ENCODE results near the gene ARVCF.
A peak's percentile ranks its signal among the peaks of the same experiment; 100 is the strongest.

Gene ARVCF, protein sequence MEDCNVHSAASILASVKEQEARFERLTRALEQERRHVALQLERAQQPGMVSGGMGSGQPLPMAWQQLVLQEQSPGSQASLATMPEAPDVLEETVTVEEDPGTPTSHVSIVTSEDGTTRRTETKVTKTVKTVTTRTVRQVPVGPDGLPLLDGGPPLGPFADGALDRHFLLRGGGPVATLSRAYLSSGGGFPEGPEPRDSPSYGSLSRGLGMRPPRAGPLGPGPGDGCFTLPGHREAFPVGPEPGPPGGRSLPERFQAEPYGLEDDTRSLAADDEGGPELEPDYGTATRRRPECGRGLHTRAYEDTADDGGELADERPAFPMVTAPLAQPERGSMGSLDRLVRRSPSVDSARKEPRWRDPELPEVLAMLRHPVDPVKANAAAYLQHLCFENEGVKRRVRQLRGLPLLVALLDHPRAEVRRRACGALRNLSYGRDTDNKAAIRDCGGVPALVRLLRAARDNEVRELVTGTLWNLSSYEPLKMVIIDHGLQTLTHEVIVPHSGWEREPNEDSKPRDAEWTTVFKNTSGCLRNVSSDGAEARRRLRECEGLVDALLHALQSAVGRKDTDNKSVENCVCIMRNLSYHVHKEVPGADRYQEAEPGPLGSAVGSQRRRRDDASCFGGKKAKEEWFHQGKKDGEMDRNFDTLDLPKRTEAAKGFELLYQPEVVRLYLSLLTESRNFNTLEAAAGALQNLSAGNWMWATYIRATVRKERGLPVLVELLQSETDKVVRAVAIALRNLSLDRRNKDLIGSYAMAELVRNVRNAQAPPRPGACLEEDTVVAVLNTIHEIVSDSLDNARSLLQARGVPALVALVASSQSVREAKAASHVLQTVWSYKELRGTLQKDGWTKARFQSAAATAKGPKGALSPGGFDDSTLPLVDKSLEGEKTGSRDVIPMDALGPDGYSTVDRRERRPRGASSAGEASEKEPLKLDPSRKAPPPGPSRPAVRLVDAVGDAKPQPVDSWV

GRCh38 chr22:20016734-20017621, at the start of gene ARVCF:
TSS of gene ARVCF (minus strand) at chr22:20016823. CDS start at chr22:19990794, 26,029 bp downstream.
- peak; percentile 72 for DNase-seq (ENCODE audit: low read depth)

GRCh38 chr22:20065896-20066616, 49.4 kb upstream of the ARVCF start:
- no peak for DNase-seq (ENCODE audit: low read depth)

DNA sequence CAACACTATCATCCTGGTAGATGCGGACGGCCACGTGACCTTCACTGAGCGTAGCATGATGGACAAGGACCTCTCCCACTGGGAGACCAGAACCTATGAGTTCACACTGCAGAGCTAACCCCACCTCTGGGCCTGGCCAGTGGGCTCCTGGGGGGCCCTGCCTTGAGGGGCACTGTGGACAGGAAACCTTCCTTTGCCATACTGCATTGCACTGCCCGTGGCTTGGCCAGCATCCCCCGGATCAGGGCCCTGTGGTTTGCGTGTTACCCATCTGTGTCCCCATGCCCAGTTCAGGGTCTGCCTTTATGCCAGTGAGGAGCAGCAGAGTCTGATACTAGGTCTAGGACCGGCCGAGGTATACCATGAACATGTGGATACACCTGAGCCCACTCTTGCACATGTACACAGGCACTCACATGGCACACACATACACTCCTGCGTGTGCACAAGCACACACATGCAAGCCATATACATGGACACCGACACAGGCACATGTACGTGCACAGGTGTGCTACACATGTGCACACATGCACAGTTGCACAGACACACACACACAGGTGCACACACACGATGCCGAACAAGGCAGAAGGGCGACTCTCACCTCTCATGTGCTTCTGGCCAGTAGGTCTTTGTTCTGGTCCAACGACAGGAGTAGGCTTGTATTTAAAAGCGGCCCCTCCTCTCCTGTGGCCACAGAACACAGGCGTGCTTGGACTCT, 48.1 kb upstream of the ARVCF start:
- DNase-seq (ENCODE audit: low read depth): no peak

DNA sequence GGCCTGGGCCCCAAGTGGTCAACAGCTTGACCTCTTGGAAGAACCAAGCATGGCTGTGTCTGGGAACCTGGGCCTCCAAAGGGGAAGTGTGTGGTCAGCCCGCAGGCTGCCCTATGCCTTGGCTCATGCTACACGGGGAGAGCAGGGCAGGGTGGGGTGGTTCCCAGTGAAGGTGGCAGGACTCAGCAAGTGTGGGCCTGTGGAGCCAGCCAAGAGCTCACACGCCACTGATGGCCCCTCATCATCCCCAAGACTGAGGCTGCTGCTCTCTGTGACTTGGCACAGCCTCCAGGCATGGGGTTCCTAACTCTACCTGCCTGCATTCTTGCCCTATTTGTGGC, 47.5 kb upstream of the ARVCF start:
- no peak for DNase-seq (ENCODE audit: low read depth)

- no peak for DNase-seq (ENCODE audit: low read depth)
Measured at GRCh38 chr22:20063271-20064139, 46.9 kb upstream of the ARVCF start.

DNA sequence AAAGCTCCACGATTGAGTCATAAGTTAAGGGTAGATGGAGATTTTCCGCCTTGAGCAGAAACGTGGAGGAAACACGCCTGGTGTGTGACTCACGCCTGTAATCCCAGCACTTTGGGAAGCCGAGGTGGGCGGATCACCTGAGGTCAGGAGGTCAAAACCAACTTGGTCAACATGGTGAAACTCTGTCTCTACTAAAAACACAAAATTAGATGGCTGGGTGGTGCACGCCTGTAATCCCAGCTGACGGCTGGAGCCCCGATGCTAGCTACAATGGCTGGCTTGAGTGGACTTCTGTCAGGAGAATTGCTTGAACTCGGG, 46.1 kb upstream of the ARVCF start:
- no peak for DNase-seq (ENCODE audit: low read depth)

GRCh38 chr22:20062043-20062765, 45.6 kb upstream of the ARVCF start:
- DNase-seq (ENCODE audit: low read depth): no peak

DNA sequence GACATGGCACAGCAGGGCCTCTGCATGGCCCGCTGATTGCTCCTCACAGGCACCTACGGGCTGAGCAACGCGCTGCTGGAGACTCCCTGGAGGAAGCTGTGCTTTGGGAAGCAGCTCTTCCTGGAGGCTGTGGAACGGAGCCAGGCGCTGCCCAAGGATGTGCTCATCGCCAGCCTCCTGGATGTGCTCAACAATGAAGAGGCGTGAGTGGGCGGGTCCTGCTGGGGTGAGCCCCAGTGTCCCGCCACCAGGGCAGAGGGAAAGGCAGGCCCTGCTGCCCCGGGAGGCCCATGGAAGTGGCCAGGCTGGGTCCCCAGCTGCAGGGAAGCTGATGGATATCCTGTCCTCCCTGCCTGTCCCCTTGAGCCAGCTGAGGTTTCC, 44.8 kb upstream of the ARVCF start:
- DNase-seq (ENCODE audit: low read depth): no peak

- no peak for DNase-seq (ENCODE audit: low read depth)
Measured at GRCh38 chr22:20060700-20061480, 44.3 kb upstream of the ARVCF start.

GRCh38 chr22:20058989-20059770, 42.6 kb upstream of the ARVCF start:
- no peak for DNase-seq (ENCODE audit: low read depth)

DNA sequence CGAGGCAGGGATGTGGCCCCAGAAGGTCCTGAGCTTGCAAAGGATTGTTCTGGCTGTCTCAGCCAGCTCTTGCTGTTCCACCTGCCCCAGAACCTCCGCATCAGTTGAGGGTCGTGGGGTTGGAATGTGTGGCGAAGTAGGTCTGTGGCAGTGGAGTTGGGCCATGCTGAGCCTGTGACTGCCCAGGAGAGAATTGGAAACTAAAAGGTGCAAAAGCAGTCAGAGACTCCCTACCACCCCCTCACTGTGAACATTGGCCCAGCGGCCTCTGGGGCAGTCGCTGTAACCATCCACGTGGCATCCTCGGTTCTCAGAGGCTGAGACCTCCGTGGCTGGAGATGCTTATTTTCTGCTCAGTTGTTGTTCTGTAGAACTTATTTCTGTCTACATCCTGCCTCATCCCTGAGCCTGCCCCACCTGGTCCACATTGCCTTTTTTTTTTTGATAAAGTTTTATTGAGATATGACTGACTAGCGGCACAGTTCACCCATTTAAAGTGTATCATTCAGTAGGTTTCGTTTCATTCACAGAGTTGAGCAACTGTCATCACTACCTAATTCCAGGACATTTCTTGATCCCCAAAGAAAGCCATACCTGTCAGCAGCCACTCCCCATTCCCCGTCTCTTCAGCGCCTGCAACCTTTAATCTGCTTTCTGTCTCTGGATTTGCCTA, 41.1 kb upstream of the ARVCF start:
- DNase-seq (ENCODE audit: low read depth): no peak

GRCh38 chr22:20056696-20057386, 40.2 kb upstream of the ARVCF start:
- DNase-seq (ENCODE audit: low read depth): no peak

- DNase-seq (ENCODE audit: low read depth): no peak
Measured at GRCh38 chr22:20056161-20056560, 39.5 kb upstream of the ARVCF start.

- no peak for DNase-seq (ENCODE audit: low read depth)
Measured at GRCh38 chr22:20055654-20056053, 39.0 kb upstream of the ARVCF start.

DNA sequence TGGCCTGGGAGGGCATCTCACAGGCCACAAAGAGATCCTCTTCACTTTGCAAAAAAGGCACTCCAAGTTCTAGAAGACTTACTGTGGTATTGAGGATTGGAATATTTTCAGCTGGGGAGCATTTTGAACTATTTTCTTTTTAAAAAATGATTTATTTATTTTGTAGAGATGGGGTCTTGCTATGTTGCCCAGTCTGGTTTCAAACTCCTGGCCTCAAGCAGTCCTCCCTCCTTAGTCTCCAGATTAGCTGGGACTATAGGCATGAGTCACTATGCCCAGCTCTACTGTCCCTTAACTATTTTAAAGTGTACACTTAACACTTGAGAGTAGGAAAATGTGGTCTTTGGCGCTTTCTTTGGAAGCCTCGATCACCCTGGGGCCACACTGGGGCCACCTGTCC, 38.5 kb upstream of the ARVCF start:
- no peak for DNase-seq (ENCODE audit: low read depth)

DNA sequence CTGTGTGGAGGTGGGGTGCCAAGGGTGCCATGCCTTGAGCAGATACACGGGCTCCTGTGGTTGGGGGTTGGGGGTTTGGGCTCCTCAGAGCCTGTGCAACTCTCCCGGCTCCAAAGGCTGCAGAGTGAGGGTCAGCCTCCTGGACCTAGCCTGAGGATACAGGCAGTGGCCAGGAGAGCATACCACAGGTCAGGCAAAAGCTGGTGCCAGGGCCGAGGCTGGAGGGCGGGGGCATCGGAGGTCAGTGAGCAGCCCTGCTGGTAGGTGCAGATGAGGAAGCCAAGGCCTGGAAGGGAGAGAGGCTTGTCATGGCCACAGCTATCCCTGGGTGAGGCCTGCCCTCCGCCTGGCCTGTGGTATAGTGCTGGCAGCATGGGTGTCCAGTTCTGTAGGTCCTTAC, 37.9 kb upstream of the ARVCF start:
- no peak for DNase-seq (ENCODE audit: low read depth)
